Activated T-helper 1 cell treated with anti-CD3 and anti-CD28 coated beads, Interleukin-2, amount 50 U/mL, for 16 hours (primary cell): ENCODE results near the gene SAMD5.

Experiments
- DNase-seq, 2 donors: peaks; one replicate each; pipeline ENCODE4 v3.0.0-alpha.2; 2020; ENCODE audit warnings: low read depth in 1 of 2, low spot score in 1 of 2

The SAMD5 gene

GRCh38 chr6:147508042-147508865 is at the start of gene SAMD5:
Gene SAMD5, plus strand, starts transcription at chr6:147508690. Its CDS starts 239 bp downstream, at chr6:147508929.
- DNase-seq: no peak

GRCh38 chr6:147459780-147460179 is 48.7 kb upstream of the SAMD5 start:
- DNase-seq: no peak

- DNase-seq: no peak
These were observed 44.8 kb upstream of the SAMD5 start for GRCh38 chr6:147463651-147464050.

- DNase-seq: no peak
These were observed 41.1 kb upstream of the SAMD5 start for GRCh38 chr6:147467428-147467827.

- DNase-seq: no peak
These were observed 40.6 kb upstream of the SAMD5 start for GRCh38 chr6:147467886-147468285.

GRCh38 chr6:147468634-147469033 is 39.9 kb upstream of the SAMD5 start:
- DNase-seq: no peak

- no peak for DNase-seq
These were observed 28.6 kb upstream of the SAMD5 start for GRCh38 chr6:147479857-147480256.

- DNase-seq: no peak
These were observed 21.8 kb upstream of the SAMD5 start for GRCh38 chr6:147486683-147487082.

GRCh38 chr6:147497472-147497871 is 11.0 kb upstream of the SAMD5 start:
- no peak for DNase-seq

- DNase-seq: no peak
These were observed 4.9 kb upstream of the SAMD5 start for GRCh38 chr6:147503587-147503986.

GRCh38 chr6:147504848-147505247 is 3.6 kb upstream of the SAMD5 start:
- no peak for DNase-seq

GRCh38 chr6:147506704-147507114 is 1.8 kb upstream of the SAMD5 start:
- DNase-seq: no peak

- DNase-seq: no peak
These were observed 1.1 kb upstream of the SAMD5 start for GRCh38 chr6:147507162-147508041.

- no peak for DNase-seq
These were observed 547 bp downstream of the SAMD5 start for GRCh38 chr6:147508866-147509608.

- no peak for DNase-seq
These were observed 1.4 kb downstream of the SAMD5 start for GRCh38 chr6:147509891-147510290.

GRCh38 chr6:147510929-147511590 is 2.6 kb downstream of the SAMD5 start:
- DNase-seq: no peak

GRCh38 chr6:147514831-147515230 is 6.3 kb downstream of the SAMD5 start:
- DNase-seq: no peak

GRCh38 chr6:147515327-147515726 is 6.8 kb downstream of the SAMD5 start:
- DNase-seq: no peak

GRCh38 chr6:147522597-147522996 is 14.1 kb downstream of the SAMD5 start:
- no peak for DNase-seq

GRCh38 chr6:147525519-147526209 is 17.2 kb downstream of the SAMD5 start:
- DNase-seq: no peak
